ENCODE results near the gene USP47.

Gene USP47

DNA sequence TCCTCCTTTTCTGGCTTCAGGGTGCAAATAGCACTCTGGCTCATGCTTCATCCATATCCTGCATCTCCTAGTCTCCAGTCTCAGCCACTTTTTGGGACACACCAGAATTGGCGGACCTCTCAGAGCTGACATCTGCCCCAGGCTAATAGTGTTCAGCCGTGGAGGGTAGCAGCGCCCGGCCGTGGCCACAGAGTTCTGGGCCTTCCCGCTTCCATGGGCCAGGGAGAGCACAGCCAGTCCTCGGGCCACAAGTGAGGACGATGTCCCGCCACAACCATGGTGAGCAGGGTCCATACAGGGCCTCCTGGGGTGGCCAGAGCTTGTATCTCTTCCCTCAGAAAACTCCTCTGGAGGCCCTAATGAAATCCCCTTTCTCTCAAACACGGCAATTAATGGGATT is 140.7 kb downstream of the USP47 start:
- DNase-seq: no peak

DNA sequence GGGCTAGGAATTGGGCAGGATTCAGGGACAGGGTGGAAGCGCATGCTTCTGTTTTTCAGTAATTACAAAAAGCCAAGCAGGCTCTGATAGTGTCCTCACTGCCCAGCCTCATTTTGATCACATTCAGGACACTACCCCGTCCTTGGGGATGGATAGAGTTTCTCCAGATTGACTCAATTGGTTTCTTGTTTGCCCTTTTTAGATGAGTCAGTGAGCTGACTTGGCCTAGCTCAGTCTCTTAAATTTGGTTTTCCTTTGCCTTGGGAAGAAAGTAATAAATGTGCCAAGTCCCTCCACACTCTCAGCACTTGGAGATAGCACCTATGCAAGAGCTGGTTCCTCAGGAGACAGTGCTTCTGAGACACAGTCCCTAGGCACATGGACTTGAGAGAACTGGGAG is 141.2 kb downstream of the USP47 start:
- DNase-seq: no peak

DNA sequence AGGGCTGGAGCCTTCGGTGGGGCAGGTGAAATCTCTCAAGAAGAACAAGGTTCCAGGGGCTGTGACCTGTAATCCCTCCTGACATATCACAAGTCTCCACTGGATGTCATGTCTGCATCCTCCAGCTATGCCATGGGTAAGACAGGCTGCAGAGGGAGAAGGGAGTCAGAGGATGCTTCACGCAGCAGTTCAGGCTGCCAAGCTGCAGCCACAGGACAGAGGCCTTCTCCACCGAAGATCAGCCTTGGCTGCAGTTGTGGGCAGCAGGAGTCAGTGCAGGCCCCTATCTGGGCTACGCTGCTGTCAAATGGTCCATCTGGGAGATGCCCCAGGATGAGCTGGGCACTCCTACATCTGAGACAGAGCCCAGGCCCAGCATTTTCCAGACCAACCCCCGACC is 141.7 kb downstream of the USP47 start:
- DNase-seq: no peak

DNA sequence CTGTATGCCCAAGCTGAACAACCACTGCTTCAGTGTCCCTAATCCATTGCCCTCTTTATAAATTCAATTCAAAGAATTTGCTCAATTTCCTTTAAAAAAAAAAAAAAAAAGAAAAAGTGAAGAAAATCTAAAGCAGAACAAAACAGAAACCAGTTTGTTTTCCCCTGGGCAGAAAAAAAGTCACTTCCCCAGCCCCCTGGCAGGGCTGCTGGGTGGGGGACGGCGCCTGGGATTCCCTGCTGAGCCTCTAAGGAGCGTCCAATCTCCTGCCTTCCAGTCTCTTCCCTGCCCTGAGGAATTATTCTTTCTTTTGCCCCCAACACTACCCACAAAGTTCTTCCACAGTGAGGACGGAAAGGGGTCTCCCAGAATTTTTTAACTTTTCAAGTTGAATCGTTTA is 142.8 kb downstream of the USP47 start:
- DNase-seq: no peak

DNA sequence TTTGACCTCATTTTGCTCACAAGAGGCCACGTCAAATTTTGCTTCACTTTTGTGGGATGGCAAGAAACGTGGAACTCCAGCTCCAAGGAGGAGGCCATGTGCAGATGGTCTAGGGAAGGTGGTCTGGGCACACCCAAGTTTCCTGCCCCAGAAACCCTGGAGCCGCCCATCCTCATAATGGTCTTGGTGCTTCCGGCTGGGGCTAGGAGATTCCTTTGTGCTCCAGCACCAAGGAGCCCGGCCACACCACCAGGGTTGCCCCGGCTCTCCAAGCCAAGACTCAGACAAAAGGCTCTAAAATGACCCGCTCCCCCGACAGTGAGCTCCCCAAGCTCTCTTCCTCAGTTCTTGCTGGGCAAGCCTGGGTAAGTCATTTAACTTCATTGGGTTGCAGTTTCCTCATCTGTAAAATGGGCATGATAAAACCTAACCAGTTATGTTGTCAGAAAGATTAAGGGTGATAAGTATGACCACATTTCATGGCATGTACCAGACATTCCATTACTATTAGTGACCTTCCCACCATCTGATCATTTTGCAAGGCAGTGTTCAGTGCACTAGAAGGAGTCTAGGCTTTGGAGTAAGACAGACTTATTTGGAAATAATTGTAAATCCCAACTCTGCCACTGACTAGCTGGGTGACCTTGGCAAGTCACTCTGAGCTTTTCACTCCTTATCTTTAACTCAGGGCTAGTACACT is 143.4 kb downstream of the USP47 start:
- DNase-seq: no peak

DNA sequence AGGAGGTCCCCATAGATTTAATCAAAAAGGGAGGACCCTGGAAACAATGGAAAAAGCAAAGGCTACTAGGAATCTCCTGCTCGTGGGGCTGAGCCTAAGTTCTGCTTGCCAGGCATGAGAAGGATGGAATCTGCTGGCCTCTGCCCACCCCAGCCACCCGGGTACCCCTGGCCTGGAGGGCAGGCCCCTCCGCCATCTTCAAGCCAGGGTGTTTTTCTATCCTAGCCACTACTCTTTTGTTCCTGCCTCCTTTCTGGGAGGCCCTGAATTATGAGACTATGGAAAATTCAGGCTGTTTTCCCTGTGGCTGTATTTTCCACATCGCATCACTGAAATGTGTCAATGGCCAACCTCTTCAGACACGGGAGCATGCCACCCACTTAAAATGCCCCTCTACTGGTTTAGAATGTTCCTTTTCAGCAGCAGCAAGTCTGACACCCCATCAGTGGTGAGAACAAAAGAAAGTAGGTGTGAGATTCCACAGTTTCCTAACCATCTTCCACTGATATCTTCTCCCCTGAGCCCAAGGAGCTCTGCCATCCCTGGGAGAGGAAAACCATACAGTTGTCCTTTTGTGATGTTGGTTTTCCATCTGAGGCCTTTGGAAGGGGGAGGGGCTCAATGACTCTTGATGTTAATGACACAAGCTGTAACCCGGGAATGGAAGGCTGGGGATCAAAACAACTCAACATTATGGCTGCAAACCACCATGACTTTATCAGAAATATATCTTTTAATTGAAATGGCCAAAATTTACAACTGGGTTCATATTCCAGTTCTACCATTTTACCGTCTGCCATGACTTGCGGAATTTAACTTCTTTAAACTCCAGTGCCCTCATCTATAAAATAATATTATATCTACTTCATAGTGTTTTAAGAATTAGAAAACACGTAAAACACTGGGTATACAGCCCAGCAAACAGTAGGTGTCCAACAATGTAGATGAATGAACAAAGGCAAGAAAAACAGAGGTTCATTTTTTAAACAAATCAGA is 144.5 kb downstream of the USP47 start:
- DNase-seq: no peak

DNA sequence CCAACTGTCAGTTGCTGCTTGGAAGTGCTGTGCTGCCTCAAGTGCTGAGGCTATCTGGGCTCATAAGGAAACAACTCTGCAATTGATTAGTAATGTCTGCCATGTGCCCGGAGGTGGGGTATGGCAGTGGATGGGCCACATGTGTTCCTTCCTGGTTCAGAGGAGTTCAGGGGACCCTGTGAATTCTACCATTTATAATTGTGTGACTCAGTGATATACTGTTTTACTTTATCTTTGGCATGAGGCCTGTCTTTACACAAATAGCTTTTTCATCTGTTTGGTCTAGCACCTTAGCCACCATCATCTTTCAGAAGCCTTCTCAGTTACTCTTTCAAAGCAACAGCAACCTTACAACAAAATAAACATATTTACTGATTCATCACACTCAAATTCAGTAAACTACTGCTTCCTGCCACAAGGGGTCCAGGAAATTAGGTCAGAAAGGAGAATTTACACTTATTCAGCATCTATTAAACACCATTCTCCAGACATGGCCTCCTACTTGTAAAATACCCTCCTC is 145.8 kb downstream of the USP47 start:
- DNase-seq: no peak

DNA sequence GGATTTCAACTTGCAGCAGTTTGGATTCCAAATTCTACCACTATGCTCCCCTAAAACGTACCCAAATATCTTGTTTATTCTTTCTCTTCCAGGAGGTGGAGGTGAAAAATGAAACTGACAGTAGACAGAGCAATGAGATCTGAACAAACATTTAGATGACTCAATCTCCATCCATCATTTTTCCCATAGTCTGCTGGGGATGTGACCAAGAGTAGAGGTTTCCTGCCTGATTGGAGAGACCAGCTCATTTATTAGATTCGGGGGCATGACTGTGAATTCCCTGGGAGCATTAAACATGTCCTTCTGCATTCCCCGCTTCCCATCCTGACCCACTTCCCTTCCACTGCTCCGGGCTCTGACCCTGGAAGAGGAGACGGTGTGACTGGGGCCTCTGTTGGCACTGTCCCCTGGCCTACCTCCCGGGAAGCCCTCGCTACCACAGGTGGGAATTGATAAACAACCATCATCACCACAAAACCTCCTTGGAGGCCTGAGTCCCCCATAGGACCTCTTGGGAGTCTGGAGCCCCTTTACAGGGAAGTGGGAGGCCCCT is 146.4 kb downstream of the USP47 start:
- DNase-seq: no peak

DNA sequence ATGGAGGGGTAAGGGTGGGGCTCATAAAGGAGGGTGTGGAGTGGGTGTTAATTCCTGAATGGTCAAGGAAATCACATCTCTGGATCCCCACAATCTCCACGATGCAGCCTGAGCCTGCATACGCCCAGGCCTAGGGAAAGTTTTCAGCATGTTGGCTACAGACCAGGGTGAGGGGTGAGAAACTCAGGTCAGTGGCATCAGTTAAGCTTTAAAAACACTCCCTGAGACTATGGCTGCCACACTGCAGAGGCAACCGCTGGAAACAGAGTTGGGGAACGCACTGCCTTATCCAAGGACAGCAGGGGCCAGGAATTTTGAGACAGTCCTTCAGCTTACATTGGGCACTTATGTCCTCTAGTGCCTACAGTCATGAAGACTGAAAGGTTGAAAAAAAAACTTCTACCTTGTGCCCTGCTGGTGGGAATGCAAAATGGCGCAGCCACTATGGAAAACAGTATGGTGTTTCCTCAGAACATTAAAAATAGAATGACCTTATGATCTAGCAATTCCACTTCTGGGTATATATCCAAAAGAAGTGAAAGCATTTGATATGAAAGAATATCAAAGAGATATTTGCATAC is 147.0 kb downstream of the USP47 start:
- DNase-seq: no peak

DNA sequence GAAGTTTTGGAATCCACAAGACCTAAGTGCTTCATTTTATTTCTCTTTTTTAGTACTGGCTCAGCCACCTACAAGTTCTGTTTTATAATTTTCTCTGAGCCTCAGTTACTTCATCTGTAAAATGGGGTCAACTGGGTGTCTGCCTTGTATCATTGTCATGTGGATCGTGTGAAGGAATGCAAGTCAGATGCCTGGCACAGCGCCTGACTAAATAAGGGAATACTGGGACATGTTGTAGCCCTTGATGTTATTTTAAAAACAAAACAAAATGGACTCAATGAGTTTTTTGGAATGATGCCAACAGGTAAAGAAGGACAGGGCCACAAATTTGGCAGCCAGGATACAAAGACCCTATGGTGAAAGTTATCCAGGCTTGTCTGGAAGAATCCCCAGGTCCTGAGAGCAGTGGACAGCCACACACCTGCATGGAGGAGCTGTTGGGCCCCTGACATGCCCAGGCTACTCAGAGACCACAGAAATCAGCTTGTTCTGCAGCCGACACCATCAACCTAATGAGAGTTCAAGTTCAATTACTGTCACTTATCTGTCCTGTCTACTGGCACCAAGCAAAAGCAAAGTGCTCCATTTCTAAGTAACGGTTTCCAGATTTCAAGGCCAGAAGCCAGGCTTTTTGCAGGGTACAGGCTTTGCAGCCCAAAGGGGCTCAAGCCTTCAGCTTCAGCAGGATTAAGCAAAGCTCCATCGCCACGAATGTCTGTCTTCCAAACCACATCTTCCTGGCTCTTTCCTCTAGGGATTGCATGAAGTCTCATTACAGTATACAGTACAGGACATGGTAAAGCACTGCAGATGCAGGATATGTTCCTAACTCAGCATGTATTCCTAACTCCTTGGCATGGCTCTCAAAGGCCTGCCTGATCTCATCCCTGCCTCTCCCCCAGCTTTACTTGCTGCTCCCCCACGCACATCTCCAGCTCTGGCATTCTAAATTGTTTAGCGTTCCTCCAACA is 148.3 kb downstream of the USP47 start:
- no peak for DNase-seq

DNA sequence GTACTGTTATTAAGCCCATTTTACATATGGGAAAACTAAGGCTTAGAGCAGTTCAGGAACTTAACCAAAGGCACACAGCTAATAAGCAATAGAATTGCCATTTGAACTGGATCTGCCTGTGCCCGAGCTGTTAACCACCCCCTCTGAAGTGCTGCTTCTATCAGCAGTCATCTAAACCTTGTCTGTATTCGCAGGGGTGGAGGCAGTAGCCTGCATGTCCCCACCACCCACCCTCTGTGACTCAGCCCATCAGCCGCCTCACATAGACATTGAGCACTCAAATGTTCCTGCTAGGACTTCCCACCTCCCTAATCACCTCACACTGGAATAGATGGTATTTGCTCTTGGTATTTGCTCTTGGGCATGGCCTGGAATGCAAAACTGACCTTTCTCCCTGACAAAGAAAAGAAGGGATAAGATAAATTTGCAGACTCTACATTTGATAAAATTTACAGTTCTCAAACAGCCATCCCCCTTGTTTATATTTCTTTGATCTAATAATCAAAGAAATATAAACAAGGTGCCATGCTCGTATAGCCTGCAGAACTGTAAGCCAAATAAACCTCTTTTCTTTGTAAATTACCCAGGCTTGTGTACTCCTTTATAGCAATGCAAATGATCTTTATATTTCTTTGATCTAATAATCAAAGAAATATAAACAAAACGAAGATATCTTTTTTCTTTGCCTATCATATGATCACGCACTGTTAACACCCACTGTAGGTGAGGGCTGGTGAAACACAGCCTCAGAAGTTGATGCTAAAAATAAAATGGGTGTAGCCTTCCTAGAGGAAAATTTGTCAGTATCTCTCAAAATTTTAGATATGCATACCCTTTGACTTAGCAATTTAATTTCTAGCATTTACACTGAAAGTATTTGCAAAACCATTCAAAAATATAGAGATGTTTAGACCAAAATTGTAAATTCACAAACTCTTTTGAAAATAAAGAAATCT is 150.8 kb downstream of the USP47 start:
- DNase-seq: no peak

DNA sequence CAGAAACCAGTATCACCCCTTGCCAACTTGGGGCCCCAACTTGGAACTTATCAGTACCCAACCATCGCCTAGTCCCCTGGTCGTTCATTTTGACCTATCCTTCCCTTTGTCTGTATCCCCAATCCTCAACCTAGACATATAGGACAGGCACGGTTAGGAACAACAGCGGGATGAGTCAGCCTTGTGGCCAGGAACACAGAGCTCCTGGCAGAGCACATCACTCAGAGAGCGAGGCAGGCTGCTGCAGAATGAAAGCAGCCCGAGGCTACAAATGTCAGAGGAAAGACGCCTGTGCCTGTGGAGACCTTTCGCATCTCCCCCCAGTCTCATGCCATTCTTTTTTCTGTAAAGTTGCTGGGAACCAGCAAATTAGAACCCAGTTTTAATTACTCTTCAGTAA is 152.1 kb downstream of the USP47 start:
- peak; percentile 27 to 57 for DNase-seq

DNA sequence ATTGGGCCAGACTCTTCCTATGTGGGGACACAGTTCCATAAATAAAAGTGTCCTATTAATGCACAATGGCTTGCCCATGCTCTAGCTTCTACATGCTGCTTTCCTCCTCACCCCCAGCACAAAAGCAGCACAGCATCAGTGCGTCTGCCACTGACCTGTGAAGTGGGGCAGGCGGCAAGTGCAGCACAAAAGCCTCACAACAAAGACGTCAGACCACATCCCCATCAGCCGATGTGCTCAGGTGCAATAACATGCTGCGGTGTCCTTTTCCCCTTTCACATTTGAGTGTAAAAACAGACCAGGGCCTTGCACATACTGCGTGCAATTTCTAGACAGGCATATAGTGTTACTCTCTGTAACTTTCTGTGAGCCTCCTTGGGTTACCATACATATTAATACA is 153.8 kb downstream of the USP47 start:
- no peak for DNase-seq

DNA sequence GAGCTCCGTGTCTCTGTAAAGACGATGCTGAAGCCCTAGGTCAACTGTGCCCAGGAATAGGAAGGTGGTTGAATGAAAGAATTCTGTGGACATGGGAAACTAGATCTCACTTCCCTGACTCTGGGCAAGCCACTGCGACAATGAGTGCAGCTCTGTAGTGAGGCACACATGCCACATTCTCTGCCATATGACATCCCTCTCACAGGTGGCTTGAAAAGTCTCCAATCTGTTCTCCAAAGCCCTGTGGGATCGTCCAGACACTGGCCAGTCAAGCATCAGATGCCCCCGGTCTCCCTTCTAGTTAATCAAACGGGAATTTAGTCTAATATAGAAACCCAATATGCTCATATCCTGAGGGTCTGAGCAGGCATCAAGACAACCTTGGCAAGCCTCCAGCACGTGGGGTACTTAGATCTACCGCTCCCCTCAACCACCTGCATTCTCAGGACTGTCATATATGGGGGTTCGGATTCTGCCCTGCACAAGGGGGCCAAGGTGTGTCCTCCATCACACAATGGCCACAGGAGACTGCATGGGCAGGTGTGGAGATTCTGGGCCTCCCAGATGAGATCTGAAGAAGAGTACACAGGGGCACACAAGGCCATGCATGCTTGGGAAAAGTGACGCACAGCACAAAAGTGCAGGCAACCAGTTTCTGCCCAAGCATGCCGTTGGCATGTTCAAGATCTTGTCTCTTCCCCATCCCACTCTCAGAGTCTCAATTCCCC is 154.7 kb downstream of the USP47 start:
- DNase-seq: no peak

DNA sequence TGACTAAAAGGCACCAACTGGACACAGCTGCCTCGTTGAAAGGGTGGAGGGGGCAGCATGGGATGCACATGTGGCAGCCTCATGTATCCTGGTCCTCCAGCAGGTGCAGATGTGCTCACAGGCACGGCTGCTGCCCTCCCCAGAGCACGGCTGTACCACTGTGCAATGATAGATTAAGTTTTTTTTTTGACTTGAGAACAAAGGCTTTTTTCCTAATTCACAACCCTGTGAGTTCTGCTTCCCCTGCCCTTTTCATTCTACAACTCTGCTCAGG is 155.2 kb downstream of the USP47 start:
- DNase-seq: no peak

DNA sequence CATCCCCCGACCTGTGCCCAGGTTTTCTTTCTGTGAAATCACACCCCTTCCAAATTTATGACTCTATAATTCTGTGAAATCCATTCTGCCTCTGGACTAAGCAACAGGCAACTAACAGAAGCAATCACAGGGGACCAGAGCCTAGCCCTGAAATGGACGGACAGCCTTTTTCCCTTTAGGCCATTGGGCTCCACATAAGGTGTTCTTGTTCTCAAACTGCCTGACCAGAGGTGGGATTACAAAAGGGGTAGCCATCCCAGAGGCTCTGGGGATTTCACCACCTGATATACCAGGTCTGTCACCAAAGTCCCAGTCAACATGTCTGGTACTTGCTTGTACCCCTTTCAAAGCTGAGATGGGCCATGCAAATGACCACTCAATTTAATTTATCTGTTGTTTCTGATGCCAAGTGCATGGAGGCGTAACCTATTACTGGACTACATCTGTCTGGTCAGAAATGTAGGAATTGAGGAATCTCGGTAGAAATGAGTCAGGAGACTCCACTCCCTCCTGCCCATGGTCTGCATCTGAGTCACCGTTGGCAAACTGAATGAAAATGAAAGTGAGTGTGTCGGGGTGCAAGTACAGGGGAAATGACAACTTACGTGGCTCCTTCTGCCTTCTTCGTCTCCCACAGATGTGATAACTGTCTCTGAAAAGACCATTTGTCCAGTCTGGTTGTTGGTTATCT is 156.5 kb downstream of the USP47 start:
- no peak for DNase-seq

DNA sequence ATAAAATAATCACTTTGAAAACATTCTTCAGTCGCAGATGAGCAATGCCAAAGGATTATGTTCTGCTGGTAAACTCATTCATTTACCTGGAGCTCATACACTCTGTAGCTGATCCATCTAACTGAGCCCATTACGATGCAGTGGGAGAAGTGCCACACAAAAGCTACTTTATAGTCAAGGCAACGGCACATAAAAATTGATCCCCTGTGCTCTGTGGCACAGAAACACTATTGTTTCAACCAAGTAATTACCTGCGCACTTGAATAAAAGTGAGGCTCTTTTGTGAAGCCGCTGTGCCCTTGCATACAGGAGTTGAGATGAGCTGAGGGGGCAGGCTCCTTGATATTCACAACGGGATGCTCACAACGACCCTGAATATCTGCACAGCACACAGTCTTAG is 159.4 kb downstream of the USP47 start:
- DNase-seq: no peak

DNA sequence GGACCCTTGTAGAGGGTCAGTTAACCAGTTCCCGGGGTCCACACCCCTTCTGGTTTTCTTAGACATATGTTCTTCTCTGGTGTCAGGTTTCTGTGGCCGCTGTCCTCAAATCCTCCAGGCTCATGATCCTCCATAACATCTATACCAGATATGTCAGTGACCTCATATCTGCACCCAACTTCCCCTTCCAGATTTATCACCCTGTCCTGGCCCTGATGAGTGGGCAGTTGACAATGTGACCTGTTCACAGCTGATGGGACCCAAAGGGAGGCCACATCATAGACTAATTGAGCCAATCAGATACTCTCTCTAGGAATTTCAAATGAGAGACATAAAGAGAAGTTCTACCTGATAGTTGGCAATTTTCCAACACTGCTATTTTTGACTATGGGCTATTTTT is 161.6 kb downstream of the USP47 start:
- no peak for DNase-seq

DNA sequence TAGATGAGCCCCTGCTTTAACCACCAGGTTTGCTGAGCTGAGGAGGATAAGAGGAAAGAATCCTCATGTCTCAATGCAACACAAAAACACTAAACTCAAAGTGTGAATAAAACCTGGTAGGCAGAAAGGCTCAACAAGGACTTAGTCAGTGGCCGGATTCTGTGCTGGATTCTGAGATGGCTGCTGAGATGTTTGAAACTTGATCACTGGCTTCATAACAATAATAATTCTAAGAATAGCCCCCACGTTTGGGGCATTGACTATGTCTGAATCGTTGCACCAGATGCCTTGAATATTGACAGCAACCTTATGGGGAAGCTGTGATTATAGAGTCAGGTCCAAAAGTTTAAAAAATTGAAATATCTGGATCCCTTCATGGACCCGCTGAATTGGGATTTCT is 162.0 kb downstream of the USP47 start:
- no peak for DNase-seq

DNA sequence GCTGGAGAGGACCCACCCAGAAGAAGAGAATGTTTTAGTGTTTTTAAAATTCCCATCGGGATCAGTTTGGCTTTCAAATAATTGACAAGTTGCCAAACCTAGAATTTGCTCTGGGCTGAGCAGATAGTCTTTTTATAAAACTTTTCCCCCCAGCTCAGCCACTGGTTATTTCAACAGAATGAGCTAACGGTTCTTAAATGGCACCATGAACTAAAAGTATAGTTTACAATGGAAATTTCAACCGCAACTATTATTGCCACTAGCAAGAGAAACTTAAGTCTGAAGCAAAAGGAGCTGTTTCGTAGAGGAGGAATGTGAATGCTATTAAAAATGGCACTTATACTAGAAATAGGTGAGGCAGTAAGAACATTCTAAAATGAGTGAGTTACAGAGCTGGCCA is 163.3 kb downstream of the USP47 start:
- DNase-seq: no peak
